Skeletal muscle satellite cell (primary cell): ENCODE measurements around the gene CAMK1D.

Experiments used
- H3K27me3 ChIP-seq: 2 replicates; pipeline ENCODE4 v1.7.0; 2013; ENCODE audit warnings: low read length; ENCODE audit not compliant: control insufficient read depth, insufficient read depth
- H3K36me3 ChIP-seq: 2 replicates; pipeline ENCODE4 v1.7.0; 2013; ENCODE audit warnings: mild to moderate bottlenecking, control low read depth, low read length; ENCODE audit not compliant: insufficient read depth
- H3K4me1 ChIP-seq: 2 replicates; pipeline ENCODE4 v1.7.0; 2013; ENCODE audit warnings: low read length; ENCODE audit not compliant: control insufficient read depth, insufficient read depth
- H3K4me2 ChIP-seq: 2 replicates; pipeline ENCODE4 v1.7.0; 2013; ENCODE audit warnings: mild to moderate bottlenecking, low read length
- H3K4me3 ChIP-seq: 2 replicates; pipeline ENCODE4 v1.7.0; 2013; ENCODE audit warnings: low read length
- H3K9ac ChIP-seq: 2 replicates; pipeline ENCODE4 v1.7.0; 2013; ENCODE audit warnings: mild to moderate bottlenecking, low read depth, low read length, moderate library complexity
- H3K9me3 ChIP-seq: replicated peaks from 2 replicates; pipeline ENCODE4 v1.7.0; 2013; ENCODE audit warnings: mild to moderate bottlenecking, control low read depth, low read length

The CAMK1D gene

DNA sequence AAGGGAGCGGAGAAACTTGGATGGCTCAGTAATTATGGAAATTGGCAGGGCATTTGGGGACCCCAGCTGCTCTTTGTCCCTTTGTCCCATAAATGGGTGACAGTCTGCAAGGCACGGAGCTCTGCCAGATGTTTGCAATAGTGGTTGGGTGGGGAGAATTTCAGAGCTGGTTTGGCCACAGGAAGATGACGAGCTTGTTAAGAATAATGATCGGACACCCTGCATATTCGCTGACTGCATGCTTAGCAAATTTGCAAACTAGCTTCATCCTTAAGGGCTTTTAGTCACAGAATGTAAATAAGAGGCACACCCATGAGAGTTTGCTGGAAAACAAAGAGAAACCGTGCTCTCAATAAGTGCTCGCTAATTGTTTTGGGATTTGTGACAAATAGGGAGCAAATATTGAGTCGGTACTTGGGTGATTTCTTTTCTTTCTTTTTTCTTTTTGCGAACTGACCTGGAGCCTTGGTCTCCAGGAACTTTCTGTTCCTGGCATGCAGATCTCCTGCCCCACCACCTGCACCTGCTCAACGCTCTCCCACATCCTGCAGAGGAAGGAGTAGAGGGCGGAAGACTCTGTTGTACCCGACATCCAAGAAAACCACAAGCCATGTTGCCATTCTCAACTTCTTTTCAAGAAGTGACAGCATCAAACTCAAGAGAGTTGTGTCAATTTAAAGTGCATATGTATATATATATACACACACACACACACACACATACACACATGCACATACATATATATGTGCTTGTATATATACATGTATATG is 238.9 kb downstream of the CAMK1D start:
- no peaks in the 10 kb centered on the region for H3K36me3 ChIP-seq
- peak overlapping the region; percentile 39 for H3K4me3 ChIP-seq
- H3K4me2 ChIP-seq = peak overlapping the region; percentile 56
- H3K9me3 ChIP-seq = no peaks in the 10 kb centered on the region
- peaks cover 24% of the 10 kb centered on the region for H3K27me3 ChIP-seq
- peaks cover 5% of the 10 kb centered on the region for H3K4me1 ChIP-seq
- H3K9ac ChIP-seq = no peak overlapping the region

DNA sequence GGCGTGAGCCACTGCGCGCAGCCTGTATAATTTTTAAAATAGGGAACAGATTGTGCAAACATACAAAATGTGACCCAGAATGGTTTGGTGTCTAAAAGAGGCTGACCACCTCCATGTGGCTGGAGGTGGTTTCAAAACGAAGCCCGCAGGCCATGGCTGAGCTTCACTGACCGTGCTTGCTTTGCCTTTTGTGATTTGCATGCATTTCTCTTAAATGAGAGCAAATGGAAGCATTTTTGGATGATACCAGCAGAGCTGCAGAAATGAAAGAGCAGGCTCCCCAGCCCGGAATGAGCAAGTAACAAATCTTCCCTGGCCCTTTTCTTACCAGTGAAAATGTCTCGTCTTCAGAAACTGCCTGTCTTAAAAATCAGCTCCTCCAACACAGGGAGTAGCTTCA is 239.9 kb downstream of the CAMK1D start:
- Histone ChIP-seq H3K9ac (no peak overlapping the region), H3K36me3 (no peaks in the 10 kb centered on the region), H3K4me1 (peaks cover 5% of the 10 kb centered on the region), H3K9me3 (no peaks in the 10 kb centered on the region), H3K4me3 (no peak overlapping the region), H3K4me2 (no peak overlapping the region), H3K27me3 (peaks cover 24% of the 10 kb centered on the region)

DNA sequence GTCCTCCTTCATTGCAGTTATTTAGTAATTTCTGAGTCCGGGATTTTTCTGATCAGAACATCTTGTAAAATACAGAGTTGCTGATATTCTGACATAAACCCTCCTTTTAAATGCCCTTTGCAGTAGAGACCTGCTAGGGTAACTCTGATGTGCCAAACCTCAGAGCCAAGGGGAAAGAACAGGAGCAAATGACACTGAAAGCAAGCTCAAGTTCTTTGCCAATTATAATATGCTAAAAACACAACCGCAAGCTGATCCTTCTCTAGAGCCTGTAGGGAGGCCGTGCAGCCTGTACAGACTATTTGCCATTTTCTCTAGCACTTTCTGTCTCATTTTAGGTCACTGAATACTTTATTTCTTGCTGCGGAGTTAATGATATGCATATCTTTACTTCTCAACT is 240.4 kb downstream of the CAMK1D start:
- no peak overlapping the region for H3K9ac ChIP-seq
- no peak overlapping the region for H3K4me2 ChIP-seq

DNA sequence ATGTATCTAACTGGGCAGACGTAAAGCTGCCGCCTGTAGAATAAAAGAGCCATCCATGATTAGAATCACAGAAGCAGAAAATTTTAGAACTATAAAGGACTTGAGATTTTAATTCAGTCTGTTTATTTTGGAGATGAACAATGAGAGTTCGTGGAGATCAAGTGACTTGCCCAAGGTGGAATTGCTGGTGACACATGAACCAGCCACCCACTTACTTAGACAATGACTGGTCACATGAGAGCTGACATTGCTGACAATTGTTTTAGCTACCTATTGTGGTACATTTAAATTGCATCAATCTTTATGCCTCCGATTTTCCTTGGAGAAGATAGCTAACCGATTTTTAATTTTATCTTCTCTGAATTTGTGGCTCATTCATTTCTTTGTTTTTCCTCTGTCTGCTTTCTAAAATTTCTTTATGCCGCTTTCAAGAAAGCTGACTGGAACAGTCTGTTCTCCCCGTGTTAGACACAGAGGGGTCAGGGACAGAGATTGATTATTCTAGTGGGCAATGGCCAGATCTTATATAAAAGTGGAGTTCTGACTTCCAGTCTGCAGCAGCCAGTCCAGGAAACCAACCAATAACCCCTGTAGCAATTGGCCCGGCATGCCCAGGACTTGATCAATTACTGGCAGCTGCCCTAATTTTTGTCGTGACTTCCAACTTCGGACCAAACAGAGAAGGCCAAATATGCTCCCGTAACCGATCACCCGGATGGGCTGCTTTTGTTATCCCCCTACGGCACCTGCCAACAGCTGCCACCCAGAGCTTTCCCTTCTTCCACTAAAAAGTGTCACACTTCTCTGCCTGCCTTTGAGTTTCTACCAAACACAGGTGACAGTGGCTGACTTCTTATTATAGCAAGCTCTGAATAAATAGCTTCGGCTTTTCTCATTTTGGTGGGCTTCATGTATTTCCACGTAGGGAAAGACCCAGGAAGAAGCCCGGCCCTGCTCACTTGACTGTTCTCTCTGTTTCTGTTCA is 241.6 kb downstream of the CAMK1D start:
- H3K4me3 ChIP-seq = no peak overlapping the region
- H3K9ac ChIP-seq = no peak overlapping the region
- peaks cover 24% of the 10 kb centered on the region for H3K27me3 ChIP-seq
- H3K9me3 ChIP-seq = no peaks in the 10 kb centered on the region
- no peak overlapping the region for H3K4me2 ChIP-seq
- H3K4me1 ChIP-seq = peaks cover 5% of the 10 kb centered on the region
- H3K36me3 ChIP-seq = no peaks in the 10 kb centered on the region

More for the DNA sequence above, 240.4 kb downstream of the CAMK1D start:
- H3K9me3 ChIP-seq = no peaks in the 10 kb centered on the region
- no peaks in the 10 kb centered on the region for H3K36me3 ChIP-seq
- peaks cover 5% of the 10 kb centered on the region for H3K4me1 ChIP-seq
- H3K27me3 ChIP-seq = peaks cover 24% of the 10 kb centered on the region
- H3K4me3 ChIP-seq = no peak overlapping the region

DNA sequence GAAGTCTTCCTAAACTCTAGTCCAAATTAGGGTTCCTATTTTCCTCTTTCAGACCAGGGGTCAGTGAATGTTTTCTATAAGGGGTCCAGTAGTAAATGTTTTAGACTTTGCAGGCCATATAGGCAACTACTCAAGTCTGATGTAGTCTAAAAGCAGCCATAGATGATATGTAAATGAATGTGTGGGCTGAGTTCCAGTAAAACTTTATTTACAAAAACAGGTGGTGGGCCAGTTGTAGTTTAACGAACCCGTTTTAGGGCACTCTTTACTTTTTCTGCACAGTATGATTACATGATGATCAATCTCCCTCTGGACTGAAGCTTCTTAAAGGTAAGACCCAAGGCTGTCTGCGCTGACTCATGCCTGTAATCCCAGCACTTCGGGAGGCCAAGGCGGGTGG is 243.6 kb downstream of the CAMK1D start:
- Histone ChIP-seq H3K4me2 (no peak overlapping the region), H3K4me1 (peaks cover 3% of the 10 kb centered on the region), H3K9ac (no peak overlapping the region), H3K27me3 (peaks cover 9% of the 10 kb centered on the region), H3K9me3 (no peaks in the 10 kb centered on the region), H3K4me3 (no peak overlapping the region), H3K36me3 (no peaks in the 10 kb centered on the region)

DNA sequence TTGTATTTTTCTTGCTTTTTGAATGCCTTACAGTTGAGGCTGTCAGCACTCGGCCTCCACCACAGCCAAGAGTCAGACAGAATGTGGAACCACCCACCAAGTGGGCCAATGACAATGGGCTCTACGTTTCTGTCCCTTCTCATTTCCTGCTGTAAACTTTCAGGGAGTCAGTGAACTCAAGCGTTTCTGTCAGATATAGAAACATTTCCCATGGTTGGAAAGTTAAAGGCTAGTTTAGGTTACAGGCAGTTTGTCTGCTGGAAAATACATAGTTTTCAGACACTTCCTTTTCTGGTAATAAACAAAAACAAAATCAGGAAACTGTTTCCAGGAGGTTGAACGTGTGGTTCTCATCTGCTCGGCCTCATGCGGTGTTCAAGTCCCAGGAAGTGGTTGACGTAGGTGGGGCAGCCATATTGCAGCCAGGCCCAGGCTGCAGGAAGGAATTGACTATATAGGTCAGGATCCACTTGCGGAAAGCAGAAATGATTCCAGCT is 245.1 kb downstream of the CAMK1D start:
- Histone ChIP-seq H3K9ac (no peak overlapping the region), H3K4me1 (no peaks in the 10 kb centered on the region), H3K4me3 (no peak overlapping the region)

DNA sequence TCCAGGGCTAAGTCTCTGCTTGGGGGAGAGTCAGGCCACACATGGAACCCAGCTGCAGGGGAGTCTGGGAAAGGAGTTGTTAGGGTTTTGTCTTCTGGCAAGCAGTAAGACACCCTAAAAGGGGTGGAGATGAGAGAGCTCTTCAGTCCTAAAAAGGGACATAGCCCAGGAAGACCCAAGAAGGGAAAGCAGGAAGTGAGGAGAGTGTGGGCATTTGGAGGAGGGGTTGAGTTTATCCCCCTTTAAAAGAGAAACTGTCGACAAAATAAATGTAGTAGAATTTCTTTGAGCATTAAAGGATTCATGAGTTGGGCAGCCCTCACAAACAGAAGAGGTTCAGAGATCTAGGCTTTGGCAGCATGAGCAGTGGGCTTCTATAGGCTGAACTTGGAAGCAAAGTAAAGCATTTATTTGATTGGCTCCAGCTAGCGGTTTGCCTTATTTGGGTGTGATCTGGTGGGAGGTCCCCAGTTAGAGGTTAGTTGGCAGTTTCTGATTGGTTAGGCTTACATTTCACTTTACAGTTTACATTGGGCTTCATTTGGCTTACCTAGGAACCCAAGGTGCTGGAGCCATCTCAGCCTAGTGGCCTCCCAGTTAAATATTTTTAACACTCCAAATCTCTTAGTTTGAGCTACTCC is 246.7 kb downstream of the CAMK1D start:
- Histone ChIP-seq H3K9me3 (no peaks in the 10 kb centered on the region), H3K4me2 (no peak overlapping the region), H3K36me3 (no peaks in the 10 kb centered on the region), H3K27me3 (no peaks in the 10 kb centered on the region), H3K9ac (no peak overlapping the region), H3K4me3 (no peak overlapping the region), H3K4me1 (no peaks in the 10 kb centered on the region)

More for the DNA sequence above, 245.1 kb downstream of the CAMK1D start:
- Histone ChIP-seq H3K36me3 (no peaks in the 10 kb centered on the region), H3K9me3 (no peaks in the 10 kb centered on the region), H3K27me3 (peaks cover under 1% of the 10 kb centered on the region), H3K4me2 (no peak overlapping the region)

DNA sequence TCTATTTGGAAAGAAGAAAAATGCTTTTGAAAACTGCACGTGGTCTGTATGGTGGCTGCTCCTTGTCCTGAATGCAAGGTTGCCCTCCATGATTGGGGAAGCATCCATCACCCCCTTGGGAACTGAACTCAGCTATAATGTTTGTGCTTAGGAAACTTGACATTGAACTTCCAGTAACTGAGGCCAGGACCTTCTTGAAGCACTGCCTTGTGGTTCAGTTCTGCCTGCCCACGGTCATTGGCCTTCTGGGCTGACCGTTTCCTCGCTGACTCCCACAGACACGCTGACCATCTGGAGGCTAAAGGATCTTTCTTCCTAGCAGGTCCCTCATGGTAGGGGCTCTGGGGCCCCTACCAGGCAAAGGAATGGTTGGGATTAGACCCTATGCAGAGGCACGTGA is 247.8 kb downstream of the CAMK1D start:
- H3K27me3 ChIP-seq = no peaks in the 10 kb centered on the region
- no peaks in the 10 kb centered on the region for H3K36me3 ChIP-seq
- no peak overlapping the region for H3K4me3 ChIP-seq
- no peaks in the 10 kb centered on the region for H3K9me3 ChIP-seq
- H3K4me1 ChIP-seq = no peaks in the 10 kb centered on the region
- no peak overlapping the region for H3K4me2 ChIP-seq
- H3K9ac ChIP-seq = no peak overlapping the region

DNA sequence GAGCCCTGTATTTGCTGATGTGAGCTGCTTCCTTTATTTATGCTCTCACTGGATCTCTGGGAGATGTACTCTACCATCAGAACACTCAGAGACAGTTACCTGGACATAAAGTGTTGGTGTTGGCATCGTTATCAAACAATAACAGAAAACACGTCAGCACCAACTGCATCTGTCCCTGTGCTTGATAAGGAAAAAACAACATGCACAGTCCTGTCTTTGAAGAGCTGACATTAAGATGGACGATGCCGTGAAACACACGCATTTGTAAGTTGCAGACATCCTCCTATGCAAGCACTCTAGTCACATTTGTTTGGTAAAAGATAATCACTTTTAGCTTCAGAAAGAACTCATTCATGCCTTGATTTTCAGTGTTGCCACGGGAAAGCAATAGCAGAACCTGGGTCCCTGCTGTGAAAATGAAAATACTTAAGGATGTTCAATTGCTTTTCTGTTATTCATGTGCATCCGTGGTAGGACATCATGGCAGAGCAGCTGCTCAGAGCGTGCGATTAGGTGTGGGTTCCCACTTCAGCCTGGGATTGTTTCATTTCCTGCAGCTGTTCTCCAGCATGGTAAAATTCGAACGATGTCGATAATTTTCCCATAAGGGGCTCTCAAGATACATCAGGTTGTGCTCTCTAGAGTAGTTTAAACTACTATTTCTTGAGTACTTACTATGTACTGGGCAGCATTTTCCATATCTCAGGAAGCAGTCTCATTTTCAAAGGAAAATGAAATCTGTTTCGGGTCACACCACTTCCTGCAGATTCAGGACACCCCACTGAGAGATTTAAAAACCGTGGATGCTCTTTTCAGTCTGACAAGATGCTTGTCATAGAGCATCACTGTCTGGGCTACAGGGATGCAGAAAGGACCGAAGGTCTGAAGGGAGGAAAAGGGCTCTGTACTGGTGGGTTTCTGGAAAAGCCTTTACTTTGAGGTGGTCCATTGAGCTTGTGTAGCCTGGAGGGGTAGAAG is 248.7 kb downstream of the CAMK1D start:
- no peak overlapping the region for H3K4me2 ChIP-seq
- H3K4me3 ChIP-seq = no peak overlapping the region
- H3K9me3 ChIP-seq = no peaks in the 10 kb centered on the region
- no peaks in the 10 kb centered on the region for H3K4me1 ChIP-seq
- no peaks in the 10 kb centered on the region for H3K36me3 ChIP-seq
- no peaks in the 10 kb centered on the region for H3K27me3 ChIP-seq
- H3K9ac ChIP-seq = no peak overlapping the region

DNA sequence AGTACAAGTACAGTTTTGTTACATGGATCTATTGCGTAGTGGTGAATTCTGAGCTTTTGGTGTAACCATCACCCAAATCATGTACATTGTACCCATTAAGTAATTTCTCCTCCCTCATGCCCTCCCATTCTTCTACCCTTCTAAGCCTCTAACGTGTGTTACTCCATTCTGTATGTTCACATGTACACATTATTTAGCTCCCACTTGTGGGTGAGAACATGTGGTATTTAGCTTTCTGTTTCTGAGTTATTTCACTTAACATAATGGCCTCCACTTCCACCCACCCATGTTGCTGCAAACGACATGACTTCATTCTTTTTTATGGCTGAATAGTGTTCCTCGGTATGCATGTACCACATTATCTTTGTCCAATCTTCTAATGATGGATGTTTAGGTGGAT is 251.3 kb downstream of the CAMK1D start:
- Histone ChIP-seq H3K4me1 (peaks cover 5% of the 10 kb centered on the region), H3K9ac (no peak overlapping the region), H3K9me3 (no peaks in the 10 kb centered on the region), H3K27me3 (no peaks in the 10 kb centered on the region), H3K36me3 (no peaks in the 10 kb centered on the region), H3K4me3 (no peak overlapping the region), H3K4me2 (no peak overlapping the region)
